ENCODE data around the gene RHOT2. TPM values are rescaled to one million over a fixed set of nuclear protein-coding genes. Genes with fewer than 3 reads are reported as not detected.

Gene RHOT2
- total and polyA plus RNA-seq, 2 of the 8 experiments (the other 6 are each of a cell fraction or from before 2014, with no cell fraction given), result 149 to 194 TPM

- TF ChIP-seq ATF2 (IDR thresholded peaks at IDR 0.05; ENCODE audit: low read length), result no peak
- no peak for TF ChIP-seq JUN (IDR thresholded peaks at IDR 0.05; ENCODE audit: low read depth, low read length)
- TF ChIP-seq EP300 (IDR thresholded peaks at IDR 0.05; ENCODE audit: borderline replicate concordance in 1 of 2, low read depth in 2 of 2, low read length in 2 of 2), result no peak
- TF ChIP-seq HDAC2 (IDR thresholded peaks at IDR 0.05; ENCODE audit: borderline replicate concordance in 1 of 2, low read depth in 2 of 2, low read length in 2 of 2), result 0 out of 4 replicates have a peak, but pooled peaks of 1 of the 2 experiments have one; percentile 89
- TF ChIP-seq SP4 (IDR thresholded peaks at IDR 0.05; ENCODE audit: low read length), result no peak
- peak; percentile 57 for TF ChIP-seq USF2 (IDR thresholded peaks at IDR 0.05; ENCODE audit: low read length)
- TF ChIP-seq POLR2A (IDR thresholded peaks at IDR 0.05; ENCODE audit: control extremely low read depth in 1 of 2, low read depth in 2 of 2, low read length in 2 of 2), result no peak
- TF ChIP-seq POLR2AphosphoS5 (IDR thresholded peaks at IDR 0.05; ENCODE audit: low read depth, low read length), result no peak; the same call in 1 of the 2 replicates
- no peak for TF ChIP-seq POU5F1 (IDR thresholded peaks at IDR 0.05; ENCODE audit: low read depth, low read length)
- no peak for TF ChIP-seq JUND (IDR thresholded peaks at IDR 0.05; ENCODE audit: low read length)
- no peak; the same call in 1 of the 2 replicates for TF ChIP-seq SUZ12 (IDR thresholded peaks at IDR 0.05; ENCODE audit: low read length)
- no peak for TF ChIP-seq RAD21 (IDR thresholded peaks at IDR 0.05 in 1 of 2, conservative IDR thresholded peaks at IDR 0.05 in 1 of 2; ENCODE audit: low read depth in 2 of 2, low read length in 2 of 2)
- TF ChIP-seq YY1 (IDR thresholded peaks at IDR 0.05; ENCODE audit: low read depth, low read length), result peak; percentile 78
- peak; percentile 92 for TF ChIP-seq E2F6 (IDR thresholded peaks at IDR 0.05)
- no peak for TF ChIP-seq FOSL1 (IDR thresholded peaks at IDR 0.05; ENCODE audit: insufficient read depth, low read depth, low read length)
- no peak for TF ChIP-seq TAF7 (optimal IDR thresholded peaks at IDR 0.05; ENCODE audit: borderline replicate concordance, low read depth, low read length)
- no peak for TF ChIP-seq TEAD4 (IDR thresholded peaks at IDR 0.05; ENCODE audit: low read depth, low read length)
Observed at GRCh38 chr16:695355-696089, 27.6 kb downstream of the RHOT2 start (continued).

All from H1 (cell line).